HG03575 (cell line): Measurements from ENCODE around the gene SYMPK.
"Not testable (repeated sequence)": the region's sequence is repeated elsewhere in the genome, so short reads cannot be mapped to it uniquely, and the experiment has no call there.

ENCODE experiments used
- ATAC-seq: cut with Tn5 transposase; IDR thresholded peaks from one replicate; pipeline ENCODE4 v1.9.1; 2021; ENCODE audit not compliant: unreplicated experiment, insufficient number of reproducible peaks, low FRiP score; ENCODE audit errors: extremely low read depth

SYMPK gene

GRCh38 chr19:45816236-45817009 lies 46.5 kb downstream of the SYMPK start:
- ATAC-seq: no peak

- no peak for ATAC-seq
Observed at GRCh38 chr19:45815481-45816216, 47.3 kb downstream of the SYMPK start.

GRCh38 chr19:45814851-45815480 lies 48.0 kb downstream of the SYMPK start, which contains the start of gene RSPH6A:
Gene RSPH6A (minus strand): TSS chr19:45815308. CDS start chr19:45815176, 132 bp downstream.
- ATAC-seq: no peak

DNA sequence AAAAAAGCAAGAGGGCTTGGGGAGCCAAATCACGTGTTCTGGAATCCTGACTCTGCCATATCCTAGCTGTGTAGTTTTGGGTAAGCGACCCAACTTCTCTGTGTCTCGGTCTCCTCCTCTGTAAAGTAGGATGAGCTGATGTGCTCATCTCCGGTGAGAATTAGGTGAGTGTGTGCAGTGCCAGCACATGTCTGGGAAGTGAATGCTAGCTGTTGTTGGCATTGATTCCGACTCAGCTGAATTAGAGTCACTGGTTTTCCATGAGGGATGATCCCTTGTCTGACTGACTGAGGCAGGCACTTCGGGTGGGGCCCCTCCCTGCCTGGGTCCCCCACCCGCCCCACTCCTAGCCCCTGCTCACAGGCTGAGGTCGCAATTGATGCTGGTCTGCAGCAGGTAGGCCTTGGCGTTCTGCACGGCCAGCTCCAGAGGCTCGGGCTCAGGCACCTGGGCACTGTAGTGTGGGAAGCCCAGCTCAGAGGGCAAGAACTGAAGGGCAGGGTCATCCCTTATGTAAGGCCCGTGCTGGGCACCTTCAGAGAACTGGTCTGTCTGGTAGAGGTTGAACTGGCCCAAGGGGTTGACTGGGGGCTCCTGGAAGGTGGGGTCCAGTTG lies 48.7 kb downstream of the SYMPK start:
- no peak for ATAC-seq

DNA sequence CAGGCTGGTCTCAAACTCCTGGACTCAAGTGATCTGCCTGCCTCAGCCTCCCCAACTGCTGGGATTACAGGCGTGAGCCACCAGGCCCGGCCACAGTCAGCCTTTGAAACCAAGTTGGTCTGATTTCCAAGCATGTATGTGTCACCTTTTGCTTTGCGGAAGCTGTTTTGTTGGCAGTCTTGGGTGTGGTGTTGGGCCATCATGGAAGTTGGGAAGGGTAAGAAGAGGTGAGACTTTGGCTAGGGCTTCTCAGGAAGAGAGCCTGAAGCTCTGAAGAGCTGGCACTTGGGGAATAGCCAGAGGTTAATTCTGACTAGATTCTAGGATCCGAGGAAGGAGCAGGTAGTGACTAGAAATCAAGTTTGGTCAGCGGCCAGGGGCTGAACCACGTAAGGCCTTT lies 50.6 kb downstream of the SYMPK start:
- ATAC-seq: no peak

- ATAC-seq: no peak
Observed at GRCh38 chr19:45809643-45810159, 53.2 kb downstream of the SYMPK start.

GRCh38 chr19:45805719-45806118 lies 57.2 kb downstream of the SYMPK start:
- ATAC-seq: no peak

DNA sequence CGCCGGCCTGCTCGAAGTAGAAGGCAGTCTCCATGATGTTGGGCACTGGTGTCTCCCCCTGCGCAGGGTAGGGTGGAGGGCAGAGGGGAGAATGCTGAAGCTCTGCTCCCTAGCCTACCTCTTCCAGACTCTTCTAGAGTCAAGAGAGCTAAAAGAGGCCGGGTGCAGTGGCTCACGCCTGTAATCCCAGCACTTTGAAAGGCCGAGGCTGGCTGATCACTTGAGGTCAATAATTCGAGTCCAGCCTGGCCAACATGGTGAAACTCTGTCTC lies 58.1 kb downstream of the SYMPK start:
- ATAC-seq: no peak

DNA sequence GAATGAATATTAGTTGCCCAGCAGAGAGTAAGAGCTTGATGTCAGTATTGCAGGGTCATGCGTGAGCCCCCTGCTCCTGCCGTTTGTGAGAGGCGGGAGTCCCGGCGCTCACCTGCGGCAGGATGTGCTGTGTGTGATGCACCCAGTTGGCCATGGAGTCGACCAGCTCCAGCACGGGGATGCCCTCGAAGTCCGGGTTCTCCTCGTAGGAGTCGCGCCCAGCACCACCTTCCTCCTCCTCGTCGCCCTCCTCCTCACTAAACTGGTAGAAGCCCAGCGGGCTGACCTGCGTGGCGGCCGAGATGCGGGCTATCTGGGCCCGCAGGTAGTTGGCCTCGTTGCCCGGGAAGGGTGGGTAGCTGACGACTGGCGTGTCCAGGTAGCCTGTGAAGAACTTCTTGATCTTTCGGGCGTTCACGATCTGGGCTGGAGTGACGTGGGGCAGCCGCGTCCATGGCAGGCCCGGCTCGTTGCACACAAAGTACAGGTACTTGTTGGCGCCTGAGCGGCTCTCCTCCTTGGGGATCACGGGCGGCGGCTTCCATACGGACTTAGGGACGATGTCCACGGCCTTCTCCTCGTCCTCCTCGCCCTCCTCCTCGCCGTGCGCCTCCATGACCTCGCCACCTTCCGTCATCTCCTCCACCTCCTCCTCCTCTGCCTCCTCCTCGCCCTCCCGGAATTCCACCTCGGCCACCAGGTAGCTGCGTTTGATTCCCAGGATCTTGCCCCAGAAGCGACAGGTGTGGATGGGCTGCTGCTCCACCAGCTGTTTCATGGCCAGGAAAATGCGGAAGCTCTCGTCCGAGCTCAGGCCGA lies 58.6 kb downstream of the SYMPK start:
- no peak for ATAC-seq

DNA sequence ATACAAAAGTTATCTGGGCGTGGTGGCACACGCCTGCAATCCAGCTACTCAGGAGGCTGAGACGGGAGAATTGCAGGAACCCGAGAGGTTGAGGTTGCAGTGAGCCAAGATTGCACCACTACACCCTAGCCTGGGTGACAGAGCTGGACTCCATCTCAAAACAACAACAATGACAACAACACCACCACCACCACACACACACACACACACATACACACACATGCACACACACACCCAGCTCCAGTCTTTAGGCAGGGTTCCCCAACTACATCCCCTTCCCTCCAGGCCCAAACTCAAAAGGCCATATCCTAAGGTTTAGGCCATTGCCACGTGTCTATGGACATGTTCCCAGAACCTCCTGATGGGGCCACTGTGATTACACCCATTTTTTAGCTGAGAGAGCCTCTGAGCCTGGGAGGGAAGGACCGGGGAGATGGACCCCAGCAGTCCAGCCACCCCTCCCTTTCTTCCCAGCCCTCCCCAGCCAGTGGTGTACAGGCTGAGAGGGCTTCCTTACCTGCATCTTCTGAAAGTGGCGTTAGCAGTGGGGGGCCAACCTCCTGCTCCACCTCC lies 61.3 kb downstream of the SYMPK start:
- ATAC-seq: no peak

DNA sequence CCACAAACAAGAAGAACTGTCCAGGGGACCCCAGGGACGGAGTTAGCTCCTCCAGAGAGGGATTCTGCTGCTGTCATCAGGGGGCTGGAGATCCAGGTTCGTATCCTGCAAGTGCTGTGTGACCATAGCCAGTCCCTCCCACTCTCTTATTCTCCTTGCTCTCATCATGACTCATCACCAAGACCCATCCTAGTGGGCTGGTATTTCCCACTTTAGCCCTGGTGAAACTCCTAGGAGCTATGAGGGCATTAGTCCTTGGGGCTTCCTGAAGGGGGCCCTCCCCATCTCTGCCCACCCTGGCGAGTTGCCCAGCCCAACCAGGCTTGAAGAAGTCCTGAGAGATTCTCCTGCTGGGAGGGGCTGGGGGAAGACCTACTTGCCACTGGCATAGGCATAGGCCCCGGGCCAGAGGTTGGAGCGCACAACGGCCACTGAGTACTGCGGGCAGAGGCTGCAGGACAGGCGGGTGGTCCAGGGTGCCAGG lies 62.8 kb downstream of the SYMPK start:
- no peak for ATAC-seq

DNA sequence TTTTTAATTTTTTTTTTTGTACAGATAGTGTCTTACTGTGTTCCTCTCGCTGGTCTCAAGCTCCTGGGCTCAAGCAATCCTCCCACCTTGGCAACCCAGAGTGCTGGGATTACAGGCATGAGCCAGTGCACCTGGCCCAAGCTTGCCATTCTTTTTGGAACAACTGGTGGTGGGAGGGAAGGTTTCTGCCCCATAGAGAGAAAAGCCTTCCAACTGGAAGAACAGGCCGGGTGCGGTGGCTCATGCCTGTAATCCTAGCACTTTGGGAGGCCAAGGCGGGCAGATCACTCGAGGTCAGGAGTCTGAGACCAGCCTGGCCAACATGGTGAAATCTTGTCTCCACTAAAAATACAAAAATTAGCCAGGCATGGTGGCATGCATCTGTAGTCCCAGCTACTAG lies 63.4 kb downstream of the SYMPK start:
- not testable (repeated sequence) for ATAC-seq

- no peak for ATAC-seq
Observed at GRCh38 chr19:45798995-45799517, 63.9 kb downstream of the SYMPK start.

DNA sequence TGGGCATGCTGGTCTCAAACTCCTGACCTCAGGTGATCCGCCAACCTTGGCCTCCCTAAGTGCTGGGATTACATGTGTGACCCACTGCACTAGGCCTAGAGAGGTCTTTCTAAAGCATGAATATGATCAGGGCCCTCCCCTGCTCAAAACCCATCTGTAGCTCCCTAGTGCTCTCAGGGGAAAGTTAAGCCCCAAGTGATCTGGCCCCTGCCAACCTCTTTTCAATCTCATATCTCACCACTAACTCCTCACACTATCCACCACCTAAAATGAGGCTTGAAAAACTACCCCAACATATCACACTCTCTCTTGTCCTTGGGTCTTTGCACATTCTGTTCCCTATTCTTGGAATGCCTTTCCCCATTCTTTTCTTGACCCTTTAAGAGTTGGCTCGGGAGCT lies 68.3 kb downstream of the SYMPK start:
- ATAC-seq: no peak

- ATAC-seq: no peak
Observed at GRCh38 chr19:45793876-45794275, 69.1 kb downstream of the SYMPK start.

DNA sequence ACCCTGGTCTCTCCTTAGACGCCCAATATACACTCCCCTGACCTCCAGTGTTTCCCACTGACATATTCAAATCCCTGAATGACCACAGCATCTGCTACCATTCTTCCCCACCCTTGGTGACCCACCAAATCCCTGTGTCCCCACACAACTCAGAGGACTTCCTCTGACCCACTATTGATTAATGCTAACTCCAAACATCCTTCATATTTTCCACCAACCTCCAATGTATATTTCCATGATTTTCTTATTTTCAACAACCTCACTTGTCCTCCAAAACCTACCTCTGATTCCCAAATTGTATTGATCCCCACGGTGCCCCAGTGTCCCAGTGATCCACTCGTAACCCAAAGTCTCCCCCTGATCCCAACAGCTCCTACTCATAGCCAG lies 69.8 kb downstream of the SYMPK start:
- ATAC-seq: no peak

GRCh38 chr19:45792470-45793177 lies 70.3 kb downstream of the SYMPK start, which contains the start of gene DMWD:
Gene DMWD (minus strand): TSS chr19:45792845. CDS start chr19:45792756, 89 bp downstream.
- no peak for ATAC-seq
